Liver (tissue), 9 donors: ENCODE results near the gene KCNQ5. TPM values are rescaled to one million over a fixed set of nuclear protein-coding genes. Genes with fewer than 3 reads are reported as not detected.

Experiments used
- DNase-seq: peaks from one replicate; pipeline ENCODE4 v3.0.0-alpha.2; 2017; ENCODE audit warnings: low spot score
- H3K27ac ChIP-seq, 2 donors: one replicate each; pipeline ENCODE4 v1.7.0; 2013; ENCODE audit warnings: inconsistent platforms in 2 of 2, low read length in 2 of 2, control low read depth in 1 of 2, low read depth in 1 of 2, mild to moderate bottlenecking in 1 of 2
- H3K27me3 ChIP-seq, 4 donors: one replicate each; pipeline versions ENCODE4 v1.6.1 to v1.7.0; 2013; ENCODE audit warnings: low read length in 3 of 4, inconsistent platforms in 1 of 4, mild to moderate bottlenecking in 1 of 4, moderate library complexity in 1 of 4; ENCODE audit not compliant: control insufficient read depth in 4 of 4, insufficient read depth in 4 of 4
- H3K36me3 ChIP-seq, 4 donors: one replicate each; pipeline versions ENCODE4 v1.6.1 to v1.7.0; 2013; ENCODE audit warnings: low read length in 3 of 4, mild to moderate bottlenecking in 3 of 4, low read depth in 1 of 4, moderate library complexity in 1 of 4; ENCODE audit not compliant: control insufficient read depth in 4 of 4, insufficient read depth in 3 of 4
- H3K4me1 ChIP-seq, 4 donors: one replicate each; pipeline versions ENCODE4 v1.6.1 to v1.7.0; 2013; ENCODE audit warnings: low read length in 3 of 4, mild to moderate bottlenecking in 3 of 4, moderate library complexity in 1 of 4; ENCODE audit not compliant: control insufficient read depth in 4 of 4, insufficient read depth in 4 of 4
- H3K4me3 ChIP-seq, 3 donors: one replicate each; pipeline versions ENCODE4 v1.6.1 to v1.7.0; 2013; ENCODE audit warnings: low read length in 3 of 3, control low read depth in 1 of 3, low read depth in 1 of 3, mild to moderate bottlenecking in 1 of 3
- H3K9ac ChIP-seq, 2 donors: one replicate each; pipeline ENCODE4 v1.7.0; 2013; ENCODE audit warnings: low read length in 2 of 2, mild to moderate bottlenecking in 2 of 2, moderate library complexity in 2 of 2, control low read depth in 1 of 2, low read depth in 1 of 2
- H3K9me3 ChIP-seq, 4 donors: one replicate each; pipeline versions ENCODE4 v1.6.1 to v1.7.0; 2013; ENCODE audit warnings: low read length in 3 of 4; ENCODE audit not compliant: control insufficient read depth in 4 of 4
- EGR1 ChIP-seq, 2 donors: IDR thresholded peaks; 2 replicates each; pipeline ENCODE4 v1.6.1; 2016 to 2018; ENCODE audit warnings: antibody characterized with exemption in 2 of 2, low read depth in 2 of 2
- FOXA1 ChIP-seq: IDR thresholded peaks from 2 replicates; pipeline ENCODE4 v1.6.1; 2016; ENCODE audit warnings: antibody characterized with exemption
- FOXA2 ChIP-seq: IDR thresholded peaks from 2 replicates; pipeline ENCODE4 v1.6.1; 2016; ENCODE audit warnings: antibody characterized with exemption
- GABPA ChIP-seq, 2 donors: IDR thresholded peaks in 1 of 2; conservative IDR thresholded peaks in 1 of 2; 2 replicates each; pipeline ENCODE4 v1.6.1; 2016; ENCODE audit warnings: antibody characterized with exemption in 2 of 2, mild to moderate bottlenecking in 1 of 2, moderate library complexity in 1 of 2
- HNF4A ChIP-seq, 2 donors: conservative IDR thresholded peaks; 2 replicates each; pipeline ENCODE4 v1.6.1; 2016; ENCODE audit warnings: antibody characterized with exemption in 2 of 2, mild to moderate bottlenecking in 2 of 2
- HNF4G ChIP-seq: IDR thresholded peaks from 2 replicates; pipeline ENCODE4 v1.6.1; 2016; ENCODE audit warnings: antibody characterized with exemption
- JUND ChIP-seq, 2 donors: IDR thresholded peaks; 2 replicates each; pipeline ENCODE4 v1.6.1; 2016; ENCODE audit warnings: antibody characterized with exemption in 2 of 2
- NR2F2 ChIP-seq: IDR thresholded peaks from 2 replicates; pipeline ENCODE4 v1.6.1; 2016; ENCODE audit warnings: antibody characterized with exemption
- RAD21 ChIP-seq, 2 donors: IDR thresholded peaks; 2 replicates each; pipeline ENCODE4 v1.6.1; 2016; ENCODE audit warnings: antibody characterized with exemption in 2 of 2, mild to moderate bottlenecking in 2 of 2
- RXRA ChIP-seq, 2 donors: IDR thresholded peaks; 2 replicates each; pipeline ENCODE4 v1.6.1; 2017 to 2018; ENCODE audit warnings: antibody characterized with exemption in 2 of 2, mild to moderate bottlenecking in 1 of 2
- SP1 ChIP-seq: IDR thresholded peaks from 2 replicates; pipeline ENCODE4 v1.6.1; 2018; ENCODE audit warnings: antibody characterized with exemption, mild to moderate bottlenecking
- TAF1 ChIP-seq: conservative IDR thresholded peaks from 2 replicates; pipeline ENCODE4 v1.6.1; 2016; ENCODE audit warnings: antibody characterized with exemption, mild to moderate bottlenecking
- YY1 ChIP-seq: IDR thresholded peaks from 2 replicates; pipeline ENCODE4 v1.6.1; 2016; ENCODE audit warnings: antibody characterized with exemption, mild to moderate bottlenecking
- WGBS: extraction: QIAGEN DNeasy Blood & Tissue Kit; methylation state at CpG from one replicate; pipeline ENCODE4 v1.1.7; 2013; 5-methylcytosine and 5-hydroxymethylcytosine counted together
- polyA plus RNA-seq, 2 donors: library from polyadenylated mRNA; stranded (reverse) in 1 of 2; unstranded in 1 of 2; fragments of 200-250 nt in 1 of 2; fragments of >200 nt in 1 of 2; fragmentation: Nextera tagmentation in 1 of 2; extraction: Ambion mirVana in 1 of 2; gene quantifications; one replicate each; pipeline versions ENCODE4 v1.2.1 to v1.2.3, GENCODE V29; 2013 to 2015
- total RNA-seq, 2 donors: library from RNA; depleted of rRNA; stranded (reverse); fragments of >200 nt; gene quantifications; one replicate each; pipeline ENCODE4 v1.2.3, GENCODE V29; 2014
- TF ChIP-seq, protein P1 (sequence below): IDR thresholded peaks from 2 replicates; pipeline ENCODE4 v1.6.1; 2016; ENCODE audit warnings: antibody characterized with exemption
- TF ChIP-seq, protein P2 (sequence below): fragments of 150-350 bp; IDR thresholded peaks from 2 replicates; pipeline ENCODE4 v1.5.1; 2017; ENCODE audit warnings: improper control_type of control experiment, low read depth, low read length; ENCODE audit not compliant: missing input control
- TF ChIP-seq, protein P3 (sequence below): IDR thresholded peaks from 2 replicates; pipeline ENCODE4 v1.6.1; 2016; ENCODE audit warnings: antibody characterized with exemption, mild to moderate bottlenecking
- TF ChIP-seq, protein P4 (sequence below): IDR thresholded peaks from 2 replicates; pipeline ENCODE4 v1.6.1; 2016; ENCODE audit warnings: antibody characterized with exemption
- TF ChIP-seq, protein P5 (sequence below): IDR thresholded peaks from 2 replicates; pipeline ENCODE4 v1.6.1; 2016; ENCODE audit warnings: antibody characterized with exemption
- donor health status: healthy.
- donor health status: healthy.
- donor health status: healthy.
- donor health status: healthy.
- donor health status: healthy.

KCNQ5 gene
- total and polyA plus RNA-seq, 4 donors = 0.02 to 1.1 (median 0.15) TPM

DNA sequence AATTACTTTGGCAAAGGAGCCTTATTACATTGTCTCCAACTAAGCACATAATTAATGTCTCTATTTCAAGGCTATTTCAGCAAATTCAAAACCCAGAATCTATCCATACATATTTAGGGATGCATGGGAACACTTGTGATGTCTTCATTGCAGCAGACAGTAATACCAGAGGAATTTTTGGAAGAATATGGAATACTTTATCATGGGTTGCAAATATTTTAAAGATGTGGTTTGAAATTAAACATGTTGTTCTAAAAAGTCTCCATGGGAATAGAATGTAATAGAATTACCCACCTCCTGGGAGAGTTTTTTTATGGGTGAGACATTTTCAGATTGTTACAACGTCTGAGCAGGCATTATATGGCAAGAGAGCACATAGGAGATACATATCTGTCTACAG is 170.8 kb downstream of the KCNQ5 start:
- no peak for DNase-seq
- no peak overlapping the region for H3K4me3 ChIP-seq
- TF ChIP-seq NR2F2 (no peak), HNF4G (no peak), TAF1 (no peak), FOXA2 (no peak), HNF4A (conservative IDR thresholded peaks at IDR 0.05) (no peak), SP1 (no peak), JUND (IDR thresholded peaks at IDR 0.05) (no peak), RAD21 (IDR thresholded peaks at IDR 0.05) (no peak), EGR1 (IDR thresholded peaks at IDR 0.05; ENCODE audit: low read depth in 2 of 2) (no peak), YY1 (no peak), FOXA1 (no peak), RXRA (IDR thresholded peaks at IDR 0.05) (no peak), GABPA (IDR thresholded peaks at IDR 0.05 in 1 of 2, conservative IDR thresholded peaks at IDR 0.05 in 1 of 2) (no peak)
- TF ChIP-seq, protein P1, sequence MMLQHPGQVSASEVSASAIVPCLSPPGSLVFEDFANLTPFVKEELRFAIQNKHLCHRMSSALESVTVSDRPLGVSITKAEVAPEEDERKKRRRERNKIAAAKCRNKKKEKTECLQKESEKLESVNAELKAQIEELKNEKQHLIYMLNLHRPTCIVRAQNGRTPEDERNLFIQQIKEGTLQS = no peak
- TF ChIP-seq, protein P2, sequence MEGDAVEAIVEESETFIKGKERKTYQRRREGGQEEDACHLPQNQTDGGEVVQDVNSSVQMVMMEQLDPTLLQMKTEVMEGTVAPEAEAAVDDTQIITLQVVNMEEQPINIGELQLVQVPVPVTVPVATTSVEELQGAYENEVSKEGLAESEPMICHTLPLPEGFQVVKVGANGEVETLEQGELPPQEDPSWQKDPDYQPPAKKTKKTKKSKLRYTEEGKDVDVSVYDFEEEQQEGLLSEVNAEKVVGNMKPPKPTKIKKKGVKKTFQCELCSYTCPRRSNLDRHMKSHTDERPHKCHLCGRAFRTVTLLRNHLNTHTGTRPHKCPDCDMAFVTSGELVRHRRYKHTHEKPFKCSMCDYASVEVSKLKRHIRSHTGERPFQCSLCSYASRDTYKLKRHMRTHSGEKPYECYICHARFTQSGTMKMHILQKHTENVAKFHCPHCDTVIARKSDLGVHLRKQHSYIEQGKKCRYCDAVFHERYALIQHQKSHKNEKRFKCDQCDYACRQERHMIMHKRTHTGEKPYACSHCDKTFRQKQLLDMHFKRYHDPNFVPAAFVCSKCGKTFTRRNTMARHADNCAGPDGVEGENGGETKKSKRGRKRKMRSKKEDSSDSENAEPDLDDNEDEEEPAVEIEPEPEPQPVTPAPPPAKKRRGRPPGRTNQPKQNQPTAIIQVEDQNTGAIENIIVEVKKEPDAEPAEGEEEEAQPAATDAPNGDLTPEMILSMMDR = no peak
- TF ChIP-seq, protein P3, sequence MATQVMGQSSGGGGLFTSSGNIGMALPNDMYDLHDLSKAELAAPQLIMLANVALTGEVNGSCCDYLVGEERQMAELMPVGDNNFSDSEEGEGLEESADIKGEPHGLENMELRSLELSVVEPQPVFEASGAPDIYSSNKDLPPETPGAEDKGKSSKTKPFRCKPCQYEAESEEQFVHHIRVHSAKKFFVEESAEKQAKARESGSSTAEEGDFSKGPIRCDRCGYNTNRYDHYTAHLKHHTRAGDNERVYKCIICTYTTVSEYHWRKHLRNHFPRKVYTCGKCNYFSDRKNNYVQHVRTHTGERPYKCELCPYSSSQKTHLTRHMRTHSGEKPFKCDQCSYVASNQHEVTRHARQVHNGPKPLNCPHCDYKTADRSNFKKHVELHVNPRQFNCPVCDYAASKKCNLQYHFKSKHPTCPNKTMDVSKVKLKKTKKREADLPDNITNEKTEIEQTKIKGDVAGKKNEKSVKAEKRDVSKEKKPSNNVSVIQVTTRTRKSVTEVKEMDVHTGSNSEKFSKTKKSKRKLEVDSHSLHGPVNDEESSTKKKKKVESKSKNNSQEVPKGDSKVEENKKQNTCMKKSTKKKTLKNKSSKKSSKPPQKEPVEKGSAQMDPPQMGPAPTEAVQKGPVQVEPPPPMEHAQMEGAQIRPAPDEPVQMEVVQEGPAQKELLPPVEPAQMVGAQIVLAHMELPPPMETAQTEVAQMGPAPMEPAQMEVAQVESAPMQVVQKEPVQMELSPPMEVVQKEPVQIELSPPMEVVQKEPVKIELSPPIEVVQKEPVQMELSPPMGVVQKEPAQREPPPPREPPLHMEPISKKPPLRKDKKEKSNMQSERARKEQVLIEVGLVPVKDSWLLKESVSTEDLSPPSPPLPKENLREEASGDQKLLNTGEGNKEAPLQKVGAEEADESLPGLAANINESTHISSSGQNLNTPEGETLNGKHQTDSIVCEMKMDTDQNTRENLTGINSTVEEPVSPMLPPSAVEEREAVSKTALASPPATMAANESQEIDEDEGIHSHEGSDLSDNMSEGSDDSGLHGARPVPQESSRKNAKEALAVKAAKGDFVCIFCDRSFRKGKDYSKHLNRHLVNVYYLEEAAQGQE = no peak
- TF ChIP-seq, protein P4, sequence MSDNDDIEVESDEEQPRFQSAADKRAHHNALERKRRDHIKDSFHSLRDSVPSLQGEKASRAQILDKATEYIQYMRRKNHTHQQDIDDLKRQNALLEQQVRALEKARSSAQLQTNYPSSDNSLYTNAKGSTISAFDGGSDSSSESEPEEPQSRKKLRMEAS = no peak
- TF ChIP-seq, protein P5, sequence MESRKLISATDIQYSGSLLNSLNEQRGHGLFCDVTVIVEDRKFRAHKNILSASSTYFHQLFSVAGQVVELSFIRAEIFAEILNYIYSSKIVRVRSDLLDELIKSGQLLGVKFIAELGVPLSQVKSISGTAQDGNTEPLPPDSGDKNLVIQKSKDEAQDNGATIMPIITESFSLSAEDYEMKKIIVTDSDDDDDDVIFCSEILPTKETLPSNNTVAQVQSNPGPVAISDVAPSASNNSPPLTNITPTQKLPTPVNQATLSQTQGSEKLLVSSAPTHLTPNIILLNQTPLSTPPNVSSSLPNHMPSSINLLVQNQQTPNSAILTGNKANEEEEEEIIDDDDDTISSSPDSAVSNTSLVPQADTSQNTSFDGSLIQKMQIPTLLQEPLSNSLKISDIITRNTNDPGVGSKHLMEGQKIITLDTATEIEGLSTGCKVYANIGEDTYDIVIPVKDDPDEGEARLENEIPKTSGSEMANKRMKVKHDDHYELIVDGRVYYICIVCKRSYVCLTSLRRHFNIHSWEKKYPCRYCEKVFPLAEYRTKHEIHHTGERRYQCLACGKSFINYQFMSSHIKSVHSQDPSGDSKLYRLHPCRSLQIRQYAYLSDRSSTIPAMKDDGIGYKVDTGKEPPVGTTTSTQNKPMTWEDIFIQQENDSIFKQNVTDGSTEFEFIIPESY = no peak
- 37% methylated on average over 1 of the region's 1 CpG for WGBS
- H3K27me3 ChIP-seq = no peaks in the 10 kb centered on the region
- H3K9me3 ChIP-seq = no peaks in the 10 kb centered on the region
- no peak overlapping the region for H3K27ac ChIP-seq
- no peak overlapping the region for H3K9ac ChIP-seq
- H3K36me3 ChIP-seq = no peaks in the 10 kb centered on the region
- H3K4me1 ChIP-seq = no peaks in the 10 kb centered on the region
